Measurements from ENCODE around the gene AMD1.

The AMD1 gene

GRCh38 chr6:110897433-110897832 is 22.8 kb downstream of the AMD1 start:
- TF ChIP-seq RAD21 (IDR thresholded peaks at IDR 0.05; ENCODE audit: low read depth) (no peak), EGR1 (IDR thresholded peaks at IDR 0.05) (0 out of 2 replicates have a peak, but pooled peaks have one; percentile 26)

GRCh38 chr6:110898111-110898510 is 23.5 kb downstream of the AMD1 start:
- no peak for TF ChIP-seq EP300 (IDR thresholded peaks at IDR 0.05; ENCODE audit: borderline replicate concordance)
- TF ChIP-seq TEAD4 (IDR thresholded peaks at IDR 0.05) = no peak
- TF ChIP-seq RAD21 (IDR thresholded peaks at IDR 0.05; ENCODE audit: low read depth) = no peak
- TF ChIP-seq EGR1 (IDR thresholded peaks at IDR 0.05) = no peak
- no peak for TF ChIP-seq ZBTB7A (IDR thresholded peaks at IDR 0.05; ENCODE audit: low read depth)
- TF ChIP-seq YY1 (IDR thresholded peaks at IDR 0.05; ENCODE audit: low read depth) = no peak
- no peak for TF ChIP-seq USF1 (IDR thresholded peaks at IDR 0.05)
- no peak for TF ChIP-seq NFIC (IDR thresholded peaks at IDR 0.05)
- TF ChIP-seq CEBPB (IDR thresholded peaks at IDR 0.05) = no peak
- TF ChIP-seq FOXM1 (IDR thresholded peaks at IDR 0.05; ENCODE audit: borderline replicate concordance, low read depth) = no peak
- TF ChIP-seq MAX (IDR thresholded peaks at IDR 0.05) = no peak
- TF ChIP-seq TCF12 (IDR thresholded peaks at IDR 0.05; ENCODE audit: low read depth) = no peak
- no peak for TF ChIP-seq REST (IDR thresholded peaks at IDR 0.05; ENCODE audit: low read depth)
- TF ChIP-seq TAF1 (IDR thresholded peaks at IDR 0.05; ENCODE audit: low read depth) = no peak
- TF ChIP-seq CREB1 (IDR thresholded peaks at IDR 0.05; ENCODE audit: low read depth) = no peak

- TF ChIP-seq TAF1 (IDR thresholded peaks at IDR 0.05; ENCODE audit: low read depth) (no peak), EGR1 (IDR thresholded peaks at IDR 0.05) (no peak), CEBPB (IDR thresholded peaks at IDR 0.05) (no peak), RAD21 (IDR thresholded peaks at IDR 0.05; ENCODE audit: low read depth) (no peak), EP300 (IDR thresholded peaks at IDR 0.05; ENCODE audit: borderline replicate concordance) (no peak), ZBTB7A (IDR thresholded peaks at IDR 0.05; ENCODE audit: low read depth) (no peak), NFIC (IDR thresholded peaks at IDR 0.05) (no peak)
Observed at GRCh38 chr6:110900028-110900598, 25.5 kb downstream of the AMD1 start.

- TF ChIP-seq EGR1 (IDR thresholded peaks at IDR 0.05) = no peak
Observed at GRCh38 chr6:110902091-110902490, 27.5 kb downstream of the AMD1 start.

GRCh38 chr6:110930781-110931180 is 56.2 kb downstream of the AMD1 start:
- TF ChIP-seq MAX (IDR thresholded peaks at IDR 0.05) = no peak
- TF ChIP-seq TCF12 (IDR thresholded peaks at IDR 0.05; ENCODE audit: low read depth) = no peak
- TF ChIP-seq TEAD4 (IDR thresholded peaks at IDR 0.05) = no peak
- no peak for TF ChIP-seq RAD21 (IDR thresholded peaks at IDR 0.05; ENCODE audit: low read depth)
- no peak for TF ChIP-seq FOXM1 (IDR thresholded peaks at IDR 0.05; ENCODE audit: borderline replicate concordance, low read depth)
- TF ChIP-seq CREB1 (IDR thresholded peaks at IDR 0.05; ENCODE audit: low read depth) = no peak
- TF ChIP-seq CEBPB (IDR thresholded peaks at IDR 0.05) = no peak
- TF ChIP-seq USF1 (IDR thresholded peaks at IDR 0.05) = no peak
- no peak for TF ChIP-seq EGR1 (IDR thresholded peaks at IDR 0.05)
- TF ChIP-seq EP300 (IDR thresholded peaks at IDR 0.05; ENCODE audit: borderline replicate concordance) = no peak
- no peak for TF ChIP-seq YY1 (IDR thresholded peaks at IDR 0.05; ENCODE audit: low read depth)

GRCh38 chr6:110933912-110934311 is 59.3 kb downstream of the AMD1 start:
- TF ChIP-seq TEAD4 (IDR thresholded peaks at IDR 0.05) (no peak), CEBPB (IDR thresholded peaks at IDR 0.05) (no peak), CREB1 (IDR thresholded peaks at IDR 0.05; ENCODE audit: low read depth) (no peak), TAF1 (IDR thresholded peaks at IDR 0.05; ENCODE audit: low read depth) (no peak), MAX (IDR thresholded peaks at IDR 0.05) (no peak), FOXM1 (IDR thresholded peaks at IDR 0.05; ENCODE audit: borderline replicate concordance, low read depth) (no peak), TCF12 (IDR thresholded peaks at IDR 0.05; ENCODE audit: low read depth) (no peak), YY1 (IDR thresholded peaks at IDR 0.05; ENCODE audit: low read depth) (no peak), EGR1 (IDR thresholded peaks at IDR 0.05) (no peak), RAD21 (IDR thresholded peaks at IDR 0.05; ENCODE audit: low read depth) (no peak), REST (IDR thresholded peaks at IDR 0.05; ENCODE audit: low read depth) (no peak)
